HG03139 (cell line): ENCODE data around the gene APP.
"Not testable (repeated sequence)": the region's sequence is repeated elsewhere in the genome, so short reads cannot be mapped to it uniquely, and the experiment has no call there.

Experiments
- ATAC-seq: cut with Tn5 transposase; IDR thresholded peaks from one replicate; pipeline ENCODE4 v1.9.1; 2021; ENCODE audit not compliant: unreplicated experiment

The APP gene

DNA sequence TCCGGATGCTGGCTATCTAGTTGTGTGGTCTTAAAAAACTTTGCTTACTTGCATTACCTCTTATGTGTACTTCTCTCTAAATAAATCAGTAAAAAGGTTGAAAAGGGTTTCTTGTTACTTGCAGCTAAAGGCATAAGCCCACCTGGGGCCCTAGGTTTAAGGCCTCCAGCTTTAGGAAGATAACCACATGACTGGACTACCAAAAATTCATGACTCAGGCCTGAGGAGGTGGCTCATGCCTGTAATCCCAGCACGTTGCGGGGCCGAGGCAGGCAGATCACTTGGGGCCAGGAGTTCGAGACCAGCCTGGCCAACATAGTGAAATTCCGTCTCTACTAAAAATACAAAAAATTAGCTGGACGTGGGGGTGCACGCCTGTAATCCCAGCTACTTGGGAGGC lies 142.9 kb downstream of the APP start:
- no peak for ATAC-seq

DNA sequence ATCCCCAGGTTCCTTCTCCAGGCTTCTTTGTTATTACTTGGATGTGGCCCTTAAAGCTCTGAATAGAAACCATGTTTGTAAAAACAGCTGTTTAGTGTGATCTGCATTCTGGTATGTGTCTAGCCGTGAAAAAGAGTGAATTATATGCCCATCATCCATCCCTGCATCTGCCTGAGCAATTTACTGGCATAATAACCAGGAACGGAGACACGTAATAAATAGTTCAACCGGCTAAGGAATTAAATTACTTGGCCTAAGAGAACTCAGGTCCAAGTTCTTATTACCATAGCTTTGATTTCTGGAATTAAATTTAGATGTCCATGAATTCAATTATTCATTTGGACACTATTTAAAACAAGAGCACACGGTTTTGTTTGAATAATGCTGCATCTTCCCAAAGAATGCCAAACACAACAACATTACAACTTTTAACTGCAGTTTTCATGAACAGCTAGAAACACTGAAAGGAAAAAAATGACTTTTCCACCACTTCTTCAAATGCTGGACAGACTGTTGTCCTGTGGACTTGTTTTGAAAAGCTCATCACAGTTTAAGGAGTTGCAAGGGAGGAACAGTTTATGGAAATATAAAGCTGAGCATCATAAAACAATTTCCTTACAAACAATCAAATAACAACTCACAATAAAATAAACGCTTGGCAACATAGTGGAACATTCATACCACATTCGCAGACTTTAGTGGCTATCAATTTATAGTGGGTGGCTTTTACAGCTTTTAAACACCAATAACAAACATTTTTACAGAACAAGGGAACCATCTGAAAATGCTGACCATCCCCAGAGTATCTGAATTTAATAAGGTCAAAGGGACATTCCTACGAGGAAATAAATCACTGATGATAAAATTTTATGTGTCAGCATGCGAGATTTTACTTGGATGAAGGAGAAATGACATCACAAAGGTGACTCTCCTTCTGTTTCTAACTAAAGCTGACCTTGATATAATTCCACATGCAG lies 144.7 kb downstream of the APP start:
- ATAC-seq, result no peak

- not testable (repeated sequence) for ATAC-seq
These were observed 147.2 kb downstream of the APP start for GRCh38 chr21:26023406-26023805.

DNA sequence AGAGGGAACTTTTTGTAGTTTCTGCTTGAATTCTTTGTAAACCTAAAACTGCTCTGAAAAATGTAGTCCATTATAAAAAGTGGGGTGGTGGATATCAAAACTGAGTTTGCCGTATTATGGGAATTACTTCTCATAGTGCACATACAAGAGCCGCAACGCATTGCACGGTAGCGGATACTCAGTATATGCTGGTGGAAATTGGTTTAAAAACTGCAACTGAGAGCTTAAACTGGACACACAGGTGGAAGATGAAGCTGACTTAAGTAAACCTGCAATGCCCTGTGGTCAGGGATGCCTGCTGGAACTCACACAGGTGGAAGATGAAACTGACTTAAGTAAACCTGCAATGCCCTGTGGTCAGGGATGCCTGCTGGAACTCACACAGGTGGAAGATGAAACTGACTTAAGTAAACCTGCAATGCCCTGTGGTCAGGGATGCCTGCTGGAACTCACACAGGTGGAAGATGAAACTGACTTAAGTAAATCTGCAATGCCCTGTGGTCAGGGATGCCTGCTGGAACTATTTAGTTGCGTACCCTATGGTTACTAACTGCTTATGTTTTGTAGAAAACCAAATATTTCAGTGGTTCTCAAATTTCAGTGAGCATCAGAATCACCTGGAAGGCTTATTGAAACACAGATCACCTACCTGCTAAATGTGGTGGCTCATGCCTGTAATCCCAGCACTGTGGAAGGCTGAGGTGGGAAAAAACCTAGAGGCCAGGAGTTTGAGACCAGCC lies 147.8 kb downstream of the APP start:
- not testable (repeated sequence) for ATAC-seq

GRCh38 chr21:26020510-26020909 lies 150.1 kb downstream of the APP start:
- no peak for ATAC-seq

DNA sequence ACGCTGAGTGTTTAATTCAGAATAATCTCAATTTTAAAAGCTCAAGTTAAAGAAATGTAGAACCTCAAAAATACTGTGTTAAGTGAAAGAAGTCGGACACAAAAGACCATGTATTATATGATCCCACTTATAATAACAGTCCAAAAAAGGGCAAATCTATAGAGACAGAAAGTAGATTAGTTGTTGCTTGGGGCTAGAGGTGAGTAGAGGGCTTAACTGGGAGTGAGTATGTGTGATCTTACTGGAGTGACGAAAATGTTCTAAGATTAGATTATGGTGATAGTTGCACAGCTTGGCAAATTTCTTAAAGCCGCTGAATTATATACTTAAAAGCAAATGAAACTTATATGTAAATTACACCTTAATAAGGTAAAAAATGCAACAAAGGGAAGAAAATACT lies 150.5 kb downstream of the APP start:
- ATAC-seq, result no peak

DNA sequence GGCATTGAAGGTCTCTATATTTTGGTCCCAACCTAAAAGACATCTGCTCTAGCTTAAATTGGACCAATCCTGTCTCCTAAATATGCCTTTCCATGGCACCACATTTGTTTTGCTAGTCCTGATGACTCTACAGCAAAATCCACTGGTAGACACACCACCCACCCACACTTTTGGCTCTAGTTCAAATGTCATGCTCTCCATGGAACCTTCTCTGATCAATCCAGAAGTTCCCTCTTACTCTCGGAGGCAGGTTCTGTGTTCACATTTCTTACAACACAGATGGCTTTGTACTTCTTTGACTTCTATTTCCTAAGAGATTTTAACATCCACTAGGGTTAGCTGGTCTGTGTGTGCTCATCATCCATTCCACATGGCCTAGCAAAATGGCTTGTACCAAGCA lies 151.3 kb downstream of the APP start:
- no peak for ATAC-seq

GRCh38 chr21:26013970-26014369 lies 156.6 kb downstream of the APP start:
- ATAC-seq, result no peak

GRCh38 chr21:26012482-26012881 lies 158.1 kb downstream of the APP start:
- ATAC-seq, result not testable (repeated sequence)

- ATAC-seq, result no peak
These were observed 159.2 kb downstream of the APP start for GRCh38 chr21:26011292-26011940.

DNA sequence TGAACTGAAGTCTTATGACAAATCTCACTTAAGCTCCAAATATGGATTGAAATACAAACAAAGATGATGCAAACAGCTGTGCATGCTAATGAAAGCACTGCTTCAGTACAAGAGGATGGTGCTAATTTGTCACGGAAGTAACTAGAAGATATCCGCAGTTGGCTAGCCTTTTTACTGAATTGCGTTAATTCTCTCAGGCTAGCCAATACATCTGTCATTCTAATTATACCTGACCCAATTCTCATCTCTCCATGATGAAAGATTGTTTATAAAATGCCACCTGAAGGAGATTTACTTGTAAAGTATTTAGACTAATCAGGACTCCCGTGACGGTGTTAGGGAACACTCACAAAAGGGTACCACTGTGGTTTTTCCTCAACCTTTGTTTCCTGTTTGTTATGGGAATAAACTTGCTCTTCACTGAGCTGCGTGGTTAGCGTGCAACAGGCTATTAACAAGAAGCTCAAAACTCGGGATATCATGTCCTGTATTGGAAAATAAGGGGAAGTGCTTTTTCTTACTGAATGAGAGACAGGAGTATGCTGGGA lies 162.5 kb downstream of the APP start:
- no peak for ATAC-seq

DNA sequence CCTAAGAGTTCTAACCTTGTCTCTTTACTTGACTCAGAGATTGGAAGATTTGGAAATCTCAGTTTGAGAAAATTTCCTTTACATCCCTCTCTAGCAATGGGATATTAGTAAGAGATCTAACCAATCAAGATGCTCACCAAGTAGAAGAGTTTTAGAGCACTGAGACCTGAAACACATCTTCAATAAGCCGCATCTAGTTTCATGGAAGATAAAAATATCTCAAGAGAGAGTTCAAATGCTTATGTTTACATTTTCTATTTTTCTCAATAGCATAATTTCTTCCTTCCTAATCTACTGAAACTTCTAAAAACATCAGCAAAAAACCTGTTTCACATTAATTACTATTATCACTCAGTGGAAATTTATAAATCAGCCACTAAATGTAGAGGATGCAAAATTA lies 165.1 kb downstream of the APP start:
- no peak for ATAC-seq

DNA sequence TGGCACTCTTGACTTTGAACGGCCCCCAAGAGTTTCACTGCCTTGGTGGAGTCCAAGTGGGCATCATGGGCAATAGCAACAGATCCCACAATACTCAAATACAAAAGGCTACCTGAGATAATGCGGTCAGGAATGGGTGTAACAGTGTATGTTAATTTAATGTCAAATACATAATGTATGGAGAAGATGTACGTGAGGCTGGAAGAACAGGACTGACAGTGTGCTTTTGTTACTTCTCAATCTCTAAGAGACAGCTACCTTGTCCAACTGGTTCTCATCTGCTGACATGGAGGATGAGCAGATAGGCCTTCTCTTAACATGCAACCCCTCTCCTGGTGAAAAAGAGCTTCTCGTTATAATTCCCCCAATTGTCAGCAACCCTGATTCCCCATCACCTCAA lies 167.2 kb downstream of the APP start:
- ATAC-seq, result no peak

- no peak for ATAC-seq
These were observed 169.2 kb downstream of the APP start for GRCh38 chr21:26001356-26001755.

- no peak for ATAC-seq
These were observed 170.5 kb downstream of the APP start for GRCh38 chr21:25999921-26000582.

DNA sequence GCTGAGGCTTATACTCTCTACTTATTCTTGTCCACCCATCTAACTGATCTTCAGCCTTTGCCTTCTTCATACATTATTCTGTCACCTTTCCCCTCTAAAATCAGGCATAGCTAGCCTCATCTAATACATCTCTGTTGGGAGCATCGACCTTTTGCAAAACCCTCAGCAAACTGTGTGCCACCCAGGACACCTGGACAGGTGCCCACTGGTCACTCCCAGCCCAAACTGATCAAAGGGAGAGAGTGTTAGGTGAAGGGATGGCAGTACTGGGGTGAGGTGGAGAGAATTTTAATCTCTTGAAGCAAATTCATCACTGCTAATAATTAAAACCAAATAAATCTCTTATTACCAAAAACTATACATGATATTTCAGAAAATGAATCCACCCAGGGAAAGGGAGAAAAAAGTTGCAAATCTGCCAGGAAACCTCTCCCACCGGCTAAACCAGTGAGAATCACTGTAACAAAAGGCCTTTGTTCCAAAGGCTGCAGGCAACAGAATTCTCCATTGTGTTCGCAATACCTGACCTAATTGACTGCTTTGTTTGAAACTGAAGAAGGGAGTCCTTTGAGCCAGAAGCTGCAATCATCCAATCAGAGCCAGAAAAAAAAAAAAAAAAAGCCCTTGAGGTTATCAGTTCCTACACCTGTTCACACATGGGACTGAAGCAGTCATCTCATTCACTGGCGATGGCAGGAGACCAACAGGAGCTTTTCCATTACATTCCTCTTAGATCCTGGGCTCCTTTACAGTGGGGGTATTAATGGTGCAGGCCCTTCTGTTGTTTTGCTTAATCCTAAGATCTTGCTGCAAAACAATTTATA lies 172.6 kb downstream of the APP start:
- no peak for ATAC-seq

GRCh38 chr21:25995278-25995677 lies 175.3 kb downstream of the APP start:
- no peak for ATAC-seq

DNA sequence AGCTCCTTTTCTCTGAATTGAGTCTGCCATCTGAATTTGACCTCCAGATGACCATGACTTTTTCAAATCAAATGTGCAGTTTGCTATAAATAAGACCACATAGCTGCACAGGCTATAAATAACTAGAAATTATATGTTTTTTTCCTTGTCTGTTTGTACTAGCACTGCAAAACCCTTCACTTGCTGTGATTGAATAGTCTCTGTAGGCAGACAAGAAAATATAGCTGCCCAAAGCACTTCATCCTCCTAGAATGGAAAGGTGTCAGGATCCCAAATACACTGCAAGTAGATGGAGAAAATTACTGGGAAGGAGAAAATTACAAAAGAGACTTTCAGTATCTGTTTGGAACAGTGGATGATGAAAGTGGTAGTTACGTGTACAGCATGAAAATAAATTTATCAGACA lies 175.8 kb downstream of the APP start:
- no peak for ATAC-seq

DNA sequence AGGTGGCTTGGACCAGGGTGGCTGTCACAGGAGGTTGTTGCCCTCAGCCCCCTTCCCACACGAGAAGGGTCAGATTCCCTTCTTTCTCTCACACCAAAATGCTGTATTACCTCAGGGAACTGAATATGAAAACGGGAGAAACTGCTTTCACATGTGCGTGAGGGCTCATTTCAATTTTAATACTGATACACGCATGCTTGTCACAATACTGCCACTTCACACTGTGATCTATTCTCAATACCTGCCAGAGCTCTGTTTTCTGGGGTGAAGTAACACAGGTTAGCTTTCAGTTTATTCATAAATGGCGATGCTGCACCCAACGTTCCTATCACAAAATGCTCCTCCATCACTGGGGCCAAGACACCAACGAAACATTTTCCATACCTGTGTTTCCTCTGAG lies 181.8 kb downstream of the APP start:
- no peak for ATAC-seq

GRCh38 chr21:25987531-25987930 lies 183.0 kb downstream of the APP start:
- ATAC-seq, result no peak
